Measurements from ENCODE around the gene FAM184A.
"Not testable (repeated sequence)": the region's sequence is repeated elsewhere in the genome, so short reads cannot be mapped to it uniquely, and the experiment has no call there.

DNA sequence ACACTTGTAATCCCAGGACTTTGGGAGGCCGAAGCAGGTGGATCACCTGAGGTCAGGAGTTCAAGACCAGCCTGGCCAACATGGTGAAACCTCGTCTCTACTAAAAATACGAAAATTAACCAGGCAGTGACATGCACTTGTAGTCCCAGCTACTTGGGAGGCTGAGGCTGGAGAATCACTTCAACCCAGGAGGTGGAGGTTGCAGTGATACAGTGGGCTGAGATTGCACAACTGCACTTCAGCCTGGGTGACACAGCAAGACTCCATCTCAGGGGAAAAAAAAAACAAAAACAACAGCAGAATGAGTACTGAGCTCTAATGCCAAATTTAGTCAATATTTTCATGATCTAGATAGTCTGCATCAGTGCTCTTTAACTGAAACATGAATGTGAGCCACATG, 81.0 kb downstream of the FAM184A start:
- TF ChIP-seq, protein P1, sequence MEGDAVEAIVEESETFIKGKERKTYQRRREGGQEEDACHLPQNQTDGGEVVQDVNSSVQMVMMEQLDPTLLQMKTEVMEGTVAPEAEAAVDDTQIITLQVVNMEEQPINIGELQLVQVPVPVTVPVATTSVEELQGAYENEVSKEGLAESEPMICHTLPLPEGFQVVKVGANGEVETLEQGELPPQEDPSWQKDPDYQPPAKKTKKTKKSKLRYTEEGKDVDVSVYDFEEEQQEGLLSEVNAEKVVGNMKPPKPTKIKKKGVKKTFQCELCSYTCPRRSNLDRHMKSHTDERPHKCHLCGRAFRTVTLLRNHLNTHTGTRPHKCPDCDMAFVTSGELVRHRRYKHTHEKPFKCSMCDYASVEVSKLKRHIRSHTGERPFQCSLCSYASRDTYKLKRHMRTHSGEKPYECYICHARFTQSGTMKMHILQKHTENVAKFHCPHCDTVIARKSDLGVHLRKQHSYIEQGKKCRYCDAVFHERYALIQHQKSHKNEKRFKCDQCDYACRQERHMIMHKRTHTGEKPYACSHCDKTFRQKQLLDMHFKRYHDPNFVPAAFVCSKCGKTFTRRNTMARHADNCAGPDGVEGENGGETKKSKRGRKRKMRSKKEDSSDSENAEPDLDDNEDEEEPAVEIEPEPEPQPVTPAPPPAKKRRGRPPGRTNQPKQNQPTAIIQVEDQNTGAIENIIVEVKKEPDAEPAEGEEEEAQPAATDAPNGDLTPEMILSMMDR (IDR thresholded peaks at IDR 0.05) = not testable (repeated sequence)
- not testable (repeated sequence) for TF ChIP-seq POLR2A (IDR thresholded peaks at IDR 0.05)

Measured in esophagus squamous epithelium (tissue), 4 donors.